ENCODE data around the gene MLNR. TPM values are rescaled to one million over a fixed set of nuclear protein-coding genes. Genes with fewer than 3 reads are reported as not detected.

MLNR gene
- total RNA-seq, 2 donors from 2014 or later = 0.19 TPM; not detected in 1

- peaks cover 18% of the 10 kb centered on the region for H3K4me1 Mint-ChIP-seq (ENCODE audit: low read depth)
- H3K36me3 Mint-ChIP-seq (ENCODE audit: insufficient read depth in 2 of 2) = peaks cover 2% of the 10 kb centered on the region in 2 donors
- DNase-seq (peak; percentile 33 to 34), ATAC-seq (replicated peaks in 1 of 2) (peak; percentile 66 to 72)
- H3K4me3 Mint-ChIP-seq = no peak overlapping the region
- peak overlapping the region; percentile 61 for H3K27ac Mint-ChIP-seq
- H3K27me3 Mint-ChIP-seq (ENCODE audit: low read depth) = peaks cover 33% of the 10 kb centered on the region
- H3K9me3 Mint-ChIP-seq = no peaks in the 10 kb centered on the region
These were observed 5.2 kb upstream of the MLNR start for GRCh38 chr13:49214917-49215376.

GRCh38 chr13:49216334-49216733 is 3.8 kb upstream of the MLNR start:
- ATAC-seq (replicated peaks in 1 of 2) (no peak), DNase-seq (no peak)
- Mint-ChIP-seq H3K9me3 (no peaks in the 10 kb centered on the region), H3K36me3 (ENCODE audit: insufficient read depth in 2 of 2) (peaks cover 0 to 4% of the 10 kb centered on the region in 2 donors), H3K4me1 (ENCODE audit: low read depth) (peaks cover 21% of the 10 kb centered on the region), H3K4me3 (no peak overlapping the region), H3K27ac (no peak overlapping the region), H3K27me3 (ENCODE audit: low read depth) (peaks cover 37% of the 10 kb centered on the region)

GRCh38 chr13:49217962-49218492 is 2.1 kb upstream of the MLNR start:
- H3K27ac Mint-ChIP-seq = no peak overlapping the region
- DNase-seq (no peak), ATAC-seq (replicated peaks in 1 of 2) (no peak)
- H3K9me3 Mint-ChIP-seq = no peaks in the 10 kb centered on the region
- peaks cover 23% of the 10 kb centered on the region for H3K4me1 Mint-ChIP-seq (ENCODE audit: low read depth)
- peak overlapping the region in 1 of 2 donors; percentile 11 for H3K4me3 Mint-ChIP-seq
- peaks cover 0 to 4% of the 10 kb centered on the region in 2 donors for H3K36me3 Mint-ChIP-seq (ENCODE audit: insufficient read depth in 2 of 2)
- peaks cover 53% of the 10 kb centered on the region for H3K27me3 Mint-ChIP-seq (ENCODE audit: low read depth)

GRCh38 chr13:49218493-49219051 is 1.6 kb upstream of the MLNR start:
- H3K4me3 Mint-ChIP-seq = peak overlapping the region in 1 of 2 donors; percentile 78

GRCh38 chr13:49219647-49220035 is 497 bp upstream of the MLNR start:
- Mint-ChIP-seq H3K4me1 (ENCODE audit: low read depth) (peaks cover 17% of the 10 kb centered on the region), H3K4me3 (peak overlapping the region; percentile 71 to 78), H3K27ac (no peak overlapping the region), H3K27me3 (ENCODE audit: low read depth) (peaks cover 61% of the 10 kb centered on the region), H3K36me3 (ENCODE audit: insufficient read depth in 2 of 2) (peaks cover 0 to 4% of the 10 kb centered on the region in 2 donors), H3K9me3 (no peaks in the 10 kb centered on the region)
- DNase-seq (peak in 1 of 2 donors; percentile 10), ATAC-seq (replicated peaks in 1 of 2) (no peak)

More at GRCh38 chr13:49218493-49219051, 1.6 kb upstream of the MLNR start:
- Mint-ChIP-seq H3K36me3 (ENCODE audit: insufficient read depth in 2 of 2) (peaks cover 0 to 4% of the 10 kb centered on the region in 2 donors), H3K27ac (no peak overlapping the region), H3K27me3 (ENCODE audit: low read depth) (peaks cover 55% of the 10 kb centered on the region), H3K9me3 (no peaks in the 10 kb centered on the region), H3K4me1 (ENCODE audit: low read depth) (peaks cover 23% of the 10 kb centered on the region)
- DNase-seq (no peak), ATAC-seq (replicated peaks in 1 of 2) (no peak)

GRCh38 chr13:49220856-49221589 is 885 bp downstream of the MLNR start:
- DNase-seq (peak; percentile 34 to 43), ATAC-seq (replicated peaks in 1 of 2) (peak; percentile 57)
- H3K4me3 Mint-ChIP-seq = peak overlapping the region; percentile 81 to 87
- peaks cover 64% of the 10 kb centered on the region for H3K27me3 Mint-ChIP-seq (ENCODE audit: low read depth)
- no peak overlapping the region for H3K27ac Mint-ChIP-seq
- H3K9me3 Mint-ChIP-seq = no peaks in the 10 kb centered on the region
- H3K36me3 Mint-ChIP-seq (ENCODE audit: insufficient read depth in 2 of 2) = peaks cover 0 to 4% of the 10 kb centered on the region in 2 donors
- peaks cover 10% of the 10 kb centered on the region for H3K4me1 Mint-ChIP-seq (ENCODE audit: low read depth)

- Mint-ChIP-seq H3K27ac (no peak overlapping the region), H3K4me1 (ENCODE audit: low read depth) (peaks cover 10% of the 10 kb centered on the region), H3K36me3 (ENCODE audit: insufficient read depth in 2 of 2) (peaks cover 0 to 4% of the 10 kb centered on the region in 2 donors), H3K9me3 (no peaks in the 10 kb centered on the region), H3K4me3 (peak overlapping the region; percentile 81 to 87), H3K27me3 (ENCODE audit: low read depth) (peaks cover 64% of the 10 kb centered on the region)
- DNase-seq (no peak), ATAC-seq (replicated peaks in 1 of 2) (no peak)
These were observed 1.4 kb downstream of the MLNR start for GRCh38 chr13:49221590-49221965.

GRCh38 chr13:49225223-49226042 is 5.3 kb downstream of the MLNR start:
- no peak for DNase-seq
- Mint-ChIP-seq H3K4me1 (ENCODE audit: low read depth) (peaks cover 4% of the 10 kb centered on the region), H3K4me3 (no peak overlapping the region), H3K27ac (no peak overlapping the region), H3K9me3 (no peaks in the 10 kb centered on the region), H3K27me3 (ENCODE audit: low read depth) (peaks cover 31% of the 10 kb centered on the region), H3K36me3 (ENCODE audit: insufficient read depth in 2 of 2) (peaks cover 0 to 2% of the 10 kb centered on the region in 2 donors)
- no peak for ATAC-seq (replicated peaks in 1 of 2)

- Mint-ChIP-seq H3K27me3 (ENCODE audit: low read depth) (peaks cover 25% of the 10 kb centered on the region), H3K9me3 (no peaks in the 10 kb centered on the region), H3K4me1 (ENCODE audit: low read depth) (no peaks in the 10 kb centered on the region), H3K36me3 (ENCODE audit: insufficient read depth in 2 of 2) (no peaks in the 10 kb centered on the region), H3K4me3 (no peak overlapping the region), H3K27ac (no peak overlapping the region)
- no peak for ATAC-seq (replicated peaks in 1 of 2)
- no peak for DNase-seq
These were observed 6.5 kb downstream of the MLNR start for GRCh38 chr13:49226613-49227012.

- H3K4me3 Mint-ChIP-seq = no peak overlapping the region
- H3K9me3 Mint-ChIP-seq = no peaks in the 10 kb centered on the region
- no peak overlapping the region for H3K27ac Mint-ChIP-seq
- DNase-seq (no peak), ATAC-seq (replicated peaks in 1 of 2) (no peak)
- no peaks in the 10 kb centered on the region for H3K4me1 Mint-ChIP-seq (ENCODE audit: low read depth)
- H3K36me3 Mint-ChIP-seq (ENCODE audit: insufficient read depth in 2 of 2) = no peaks in the 10 kb centered on the region
- H3K27me3 Mint-ChIP-seq (ENCODE audit: low read depth) = peaks cover 13% of the 10 kb centered on the region
These were observed 14.6 kb downstream of the MLNR start for GRCh38 chr13:49234741-49235140.

GRCh38 chr13:49235856-49236431 is 15.8 kb downstream of the MLNR start:
- no peak for ATAC-seq (replicated peaks in 1 of 2)
- Mint-ChIP-seq H3K4me1 (ENCODE audit: low read depth) (no peaks in the 10 kb centered on the region), H3K9me3 (no peaks in the 10 kb centered on the region), H3K27me3 (ENCODE audit: low read depth) (peaks cover 13% of the 10 kb centered on the region), H3K27ac (no peak overlapping the region), H3K4me3 (no peak overlapping the region), H3K36me3 (ENCODE audit: insufficient read depth in 2 of 2) (no peaks in the 10 kb centered on the region)
- no peak for DNase-seq

- H3K4me3 Mint-ChIP-seq = no peak overlapping the region
These were observed 18.5 kb downstream of the MLNR start for GRCh38 chr13:49238621-49239020.

More at GRCh38 chr13:49238621-49239020, 18.5 kb downstream of the MLNR start:
- no peak for DNase-seq
- no peaks in the 10 kb centered on the region for H3K9me3 Mint-ChIP-seq
- no peak overlapping the region for H3K27ac Mint-ChIP-seq
- no peaks in the 10 kb centered on the region for H3K36me3 Mint-ChIP-seq (ENCODE audit: insufficient read depth in 2 of 2)
- peaks cover 11% of the 10 kb centered on the region for H3K27me3 Mint-ChIP-seq (ENCODE audit: low read depth)
- no peaks in the 10 kb centered on the region for H3K4me1 Mint-ChIP-seq (ENCODE audit: low read depth)
- no peak for ATAC-seq (replicated peaks in 1 of 2)
